Measurements from ENCODE around the gene SMTN. TPM values are rescaled to one million over a fixed set of nuclear protein-coding genes. Genes with fewer than 3 reads are reported as not detected.

Gene SMTN
- total and polyA plus RNA-seq, 9 of the 15 experiments (the other 6 are each of a cell fraction or from before 2014, with no cell fraction given) = 2.5 to 41.1 (median 16.1) TPM

DNA sequence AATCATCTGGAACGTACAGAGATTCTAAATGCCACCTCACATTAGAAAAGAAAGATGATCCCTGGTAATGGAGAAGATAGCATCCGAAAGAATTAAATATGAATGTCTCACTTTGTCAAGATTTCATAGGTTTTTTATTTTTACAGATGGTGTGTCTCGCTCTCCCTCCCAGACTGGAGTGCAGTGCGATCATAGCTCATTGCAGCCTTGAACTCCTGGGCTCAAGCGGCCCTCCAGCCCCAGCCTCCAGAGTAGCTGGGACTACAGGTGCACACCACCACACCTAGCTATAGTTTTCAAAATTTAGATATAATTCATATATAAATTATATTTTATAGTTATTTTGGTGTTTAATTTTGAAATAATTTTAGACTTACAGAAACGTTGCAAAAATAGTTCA is 16.7 kb upstream of the SMTN start (continued):
- TF ChIP-seq POU5F1 (IDR thresholded peaks at IDR 0.05; ENCODE audit: borderline replicate concordance, low read depth, low read length, partially characterized antibody) (no peak), PHF20 (IDR thresholded peaks at IDR 0.05; ENCODE audit: partially characterized antibody) (no peak), NR2C1 (IDR thresholded peaks at IDR 0.05) (no peak), NR2C1 (tag; IDR thresholded peaks at IDR 0.05) (no peak), ELF1 (tag; IDR thresholded peaks at IDR 0.05) (0 out of 2 replicates have a peak, but pooled peaks have one; percentile 10), C11orf30 (IDR thresholded peaks at IDR 0.05; ENCODE audit: low read depth) (no peak), DIDO1 (tag; IDR thresholded peaks at IDR 0.05; ENCODE audit: low read depth) (0 out of 2 replicates have a peak, but pooled peaks have one; percentile 4)
- TF ChIP-seq, protein P1, sequence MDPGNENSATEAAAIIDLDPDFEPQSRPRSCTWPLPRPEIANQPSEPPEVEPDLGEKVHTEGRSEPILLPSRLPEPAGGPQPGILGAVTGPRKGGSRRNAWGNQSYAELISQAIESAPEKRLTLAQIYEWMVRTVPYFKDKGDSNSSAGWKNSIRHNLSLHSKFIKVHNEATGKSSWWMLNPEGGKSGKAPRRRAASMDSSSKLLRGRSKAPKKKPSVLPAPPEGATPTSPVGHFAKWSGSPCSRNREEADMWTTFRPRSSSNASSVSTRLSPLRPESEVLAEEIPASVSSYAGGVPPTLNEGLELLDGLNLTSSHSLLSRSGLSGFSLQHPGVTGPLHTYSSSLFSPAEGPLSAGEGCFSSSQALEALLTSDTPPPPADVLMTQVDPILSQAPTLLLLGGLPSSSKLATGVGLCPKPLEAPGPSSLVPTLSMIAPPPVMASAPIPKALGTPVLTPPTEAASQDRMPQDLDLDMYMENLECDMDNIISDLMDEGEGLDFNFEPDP (CRISPR knock-in tag; IDR thresholded peaks at IDR 0.05) = no peak
- TF ChIP-seq, protein P2, sequence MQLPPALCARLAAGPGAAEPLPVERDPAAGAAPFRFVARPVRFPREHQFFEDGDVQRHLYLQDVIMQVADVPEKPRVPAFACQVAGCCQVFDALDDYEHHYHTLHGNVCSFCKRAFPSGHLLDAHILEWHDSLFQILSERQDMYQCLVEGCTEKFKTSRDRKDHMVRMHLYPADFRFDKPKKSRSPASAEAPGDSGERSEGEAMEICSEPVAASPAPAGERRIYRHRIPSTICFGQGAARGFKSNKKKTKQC (CRISPR knock-in tag; IDR thresholded peaks at IDR 0.05) = no peak

DNA sequence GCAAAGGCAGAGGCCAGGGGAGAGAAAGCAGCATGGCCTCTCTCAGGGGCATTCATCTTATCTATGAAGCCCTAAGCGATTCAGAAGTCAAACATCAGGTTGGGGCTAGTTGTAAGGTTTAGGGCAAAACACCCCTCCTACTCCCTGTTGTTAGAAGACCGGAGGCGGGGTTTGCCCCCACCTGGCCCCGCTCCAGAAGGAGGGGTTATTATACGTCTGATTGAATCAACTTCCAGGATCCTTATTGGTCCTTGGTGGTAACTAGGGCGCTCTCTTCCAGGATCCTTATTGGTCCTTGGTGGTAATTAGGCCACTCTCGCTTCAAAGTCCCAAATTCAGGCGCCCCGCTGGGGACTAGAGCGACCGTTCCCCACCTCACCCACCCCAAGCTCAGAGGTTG is 12.1 kb upstream of the SMTN start:
- Histone ChIP-seq H3K9ac (ENCODE audit: insufficient read depth in 1 of 2, low read depth in 2 of 2, low read length in 2 of 2) (no peak overlapping the region; a peak in 1 of 4 replicates), H4K20me1 (replicated peaks; ENCODE audit: control insufficient read depth, insufficient read depth, low read length) (no peaks in the 10 kb centered on the region), H3K9me3 (replicated peaks; ENCODE audit: control insufficient read depth, insufficient read depth, low read depth, low read length) (no peaks in the 10 kb centered on the region), H3K36me3 (ENCODE audit: control insufficient read depth, insufficient read depth, low read length) (no peaks in the 10 kb centered on the region), H3K27me3 (ENCODE audit: control insufficient read depth in 2 of 2, insufficient read depth in 2 of 2, low read length in 2 of 2) (no peaks in the 10 kb centered on the region), H3K27ac (ENCODE audit: extremely low read depth, low read depth, low read length) (no peak overlapping the region), H3K4me3 (no peak overlapping the region), H3K79me2 (ENCODE audit: control insufficient read depth, insufficient read depth, low read length) (peaks cover 13% of the 10 kb centered on the region), H3K9me1 (ENCODE audit: control insufficient read depth, insufficient read depth, low read length) (no peaks in the 10 kb centered on the region), H2AFZ (ENCODE audit: low read depth, low read length) (no peak overlapping the region), H3K4me1 (replicated peaks in 1 of 2; ENCODE audit: control insufficient read depth in 2 of 2, insufficient read depth in 2 of 2, low read length in 2 of 2) (no peaks in the 10 kb centered on the region; a peak in 2 of 5 replicates), H3K4me2 (ENCODE audit: insufficient read depth, low read length) (no peak overlapping the region)
- 51% methylated on average over 6 of the region's 11 CpGs for WGBS (ENCODE audit: insufficient coverage, low coverage, missing lambda C conversion rate)
- ChIA-PET CTCF (ENCODE audit: low intra/inter-chr PET ratio) (no interaction called here), POLR2A (interaction anchor here (0.6 kb wide), 1 partner anchor 16 kb away, joined by 3 read pairs; no protein-coding TSS in a partner anchor)
- in situ Hi-C loops (cut with MboI) (no loop called here), intact Hi-C loops (cut with micrococcal nuclease) (no loop called here)
- FAIRE-seq (no peak), ATAC-seq (no peak), DNase-seq (ENCODE audit: extremely low read depth in 1 of 4, low spot score in 3 of 4) (no peak)
- no TSS peak for BruUV-seq (replicated peaks)
- TF ChIP-seq, protein P3, sequence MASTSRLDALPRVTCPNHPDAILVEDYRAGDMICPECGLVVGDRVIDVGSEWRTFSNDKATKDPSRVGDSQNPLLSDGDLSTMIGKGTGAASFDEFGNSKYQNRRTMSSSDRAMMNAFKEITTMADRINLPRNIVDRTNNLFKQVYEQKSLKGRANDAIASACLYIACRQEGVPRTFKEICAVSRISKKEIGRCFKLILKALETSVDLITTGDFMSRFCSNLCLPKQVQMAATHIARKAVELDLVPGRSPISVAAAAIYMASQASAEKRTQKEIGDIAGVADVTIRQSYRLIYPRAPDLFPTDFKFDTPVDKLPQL (IDR thresholded peaks at IDR 0.05; ENCODE audit: extremely low read depth, insufficient read length) = no peak
- TF ChIP-seq CHD1 (IDR thresholded peaks at IDR 0.05; ENCODE audit: low read length) (no peak), NFIX (CRISPR knock-in tag; IDR thresholded peaks at IDR 0.05; ENCODE audit: low read depth) (no peak), GATAD2B (IDR thresholded peaks at IDR 0.05; ENCODE audit: borderline replicate concordance) (no peak), ATF7 (IDR thresholded peaks at IDR 0.05) (no peak), DACH1 (IDR thresholded peaks at IDR 0.05; ENCODE audit: partially characterized antibody) (no peak), TAL1 (IDR thresholded peaks at IDR 0.05) (no peak)
- TF ChIP-seq, protein P4, sequence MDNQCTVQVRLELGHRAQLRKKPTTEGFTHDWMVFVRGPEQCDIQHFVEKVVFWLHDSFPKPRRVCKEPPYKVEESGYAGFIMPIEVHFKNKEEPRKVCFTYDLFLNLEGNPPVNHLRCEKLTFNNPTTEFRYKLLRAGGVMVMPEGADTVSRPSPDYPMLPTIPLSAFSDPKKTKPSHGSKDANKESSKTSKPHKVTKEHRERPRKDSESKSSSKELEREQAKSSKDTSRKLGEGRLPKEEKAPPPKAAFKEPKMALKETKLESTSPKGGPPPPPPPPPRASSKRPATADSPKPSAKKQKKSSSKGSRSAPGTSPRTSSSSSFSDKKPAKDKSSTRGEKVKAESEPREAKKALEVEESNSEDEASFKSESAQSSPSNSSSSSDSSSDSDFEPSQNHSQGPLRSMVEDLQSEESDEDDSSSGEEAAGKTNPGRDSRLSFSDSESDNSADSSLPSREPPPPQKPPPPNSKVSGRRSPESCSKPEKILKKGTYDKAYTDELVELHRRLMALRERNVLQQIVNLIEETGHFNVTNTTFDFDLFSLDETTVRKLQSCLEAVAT (IDR thresholded peaks at IDR 0.05) = no peak
- TF ChIP-seq, protein P5, sequence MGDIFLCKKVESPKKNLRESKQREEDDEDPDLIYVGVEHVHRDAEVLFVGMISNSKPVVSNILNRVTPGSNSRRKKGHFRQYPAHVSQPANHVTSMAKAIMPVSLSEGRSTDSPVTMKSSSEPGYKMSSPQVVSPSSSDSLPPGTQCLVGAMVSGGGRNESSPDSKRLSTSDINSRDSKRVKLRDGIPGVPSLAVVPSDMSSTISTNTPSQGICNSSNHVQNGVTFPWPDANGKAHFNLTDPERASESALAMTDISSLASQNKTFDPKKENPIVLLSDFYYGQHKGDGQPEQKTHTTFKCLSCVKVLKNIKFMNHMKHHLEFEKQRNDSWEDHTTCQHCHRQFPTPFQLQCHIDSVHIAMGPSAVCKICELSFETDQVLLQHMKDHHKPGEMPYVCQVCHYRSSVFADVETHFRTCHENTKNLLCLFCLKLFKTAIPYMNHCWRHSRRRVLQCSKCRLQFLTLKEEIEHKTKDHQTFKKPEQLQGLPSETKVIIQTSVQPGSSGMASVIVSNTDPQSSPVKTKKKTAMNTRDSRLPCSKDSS (IDR thresholded peaks at IDR 0.05; ENCODE audit: low read depth, partially characterized antibody) = no peak

All from K562 (cell line).